PC-3 (cell line): Measurements from ENCODE around the gene ZBTB45. TPM values are rescaled to one million over a fixed set of nuclear protein-coding genes. Genes with fewer than 3 reads are reported as not detected.
A peak's percentile ranks its signal among the peaks of the same experiment; 100 is the strongest.

Source experiments
- ATAC-seq: fragments of 200-7000 bp; cut with Tn5 transposase; 2 replicates; pipeline ENCODE4 v1.9.1; 2020; ENCODE audit warnings: mild to moderate bottlenecking, moderate library complexity
- BruUV-seq: library from RNA; stranded (reverse); fragments of 400-500 nt; replicated peaks from 2 replicates; lab custom pipeline; 2021; lab: Mats Ljungman, UMichigan
- CTCF ChIA-PET: fragments of 300-600 bp; sonication (Branson Sonifier 250); formaldehyde crosslinking; loops from one replicate; lab custom pipeline; 2022; ENCODE audit warnings: antibody characterized with exemption; lab: Charles Lee
- POLR2A ChIA-PET: fragments of 300-600 bp; sonication (Branson Sonifier 250); formaldehyde crosslinking; loops from one replicate; lab custom pipeline; 2022; ENCODE audit warnings: antibody characterized with exemption; ENCODE audit not compliant: unreplicated experiment; lab: Charles Lee
- DNase-seq: peaks from one replicate; pipeline ENCODE4 v3.0.0-alpha.2; 2015
- H2AFZ ChIP-seq: fragments of 300-600 bp; sonication (generic); 2 replicates; pipeline ENCODE4 v1.6.0; 2016; ENCODE audit warnings: antibody characterized with exemption, low read length
- H3F3A ChIP-seq: fragments of 300-600 bp; sonication (generic); one replicate; pipeline ENCODE4 v1.6.0; 2017; ENCODE audit warnings: antibody characterized with exemption, low read length, control low read depth, mild to moderate bottlenecking; ENCODE audit not compliant: unreplicated experiment
- H3K27ac ChIP-seq: fragments of 300-600 bp; sonication (generic); 2 replicates; pipeline ENCODE4 v1.5.1; 2016; ENCODE audit warnings: mild to moderate bottlenecking, low read length
- H3K27me3 ChIP-seq: fragments of 300-600 bp; sonication (generic); 2 replicates; pipeline ENCODE4 v1.6.1; 2016; ENCODE audit warnings: low read length, mixed read lengths
- H3K36me3 ChIP-seq: fragments of 300-600 bp; sonication (generic); 2 replicates; pipeline ENCODE4 v1.6.1; 2016; ENCODE audit warnings: low read depth, mixed run types, low read length, mixed read lengths
- H3K4me1 ChIP-seq: fragments of 300-600 bp; sonication (generic); 2 replicates; pipeline ENCODE4 v1.5.1; 2016; ENCODE audit warnings: low read length; ENCODE audit not compliant: insufficient read depth
- H3K4me2 ChIP-seq: fragments of 300-600 bp; sonication (generic); 2 replicates; pipeline ENCODE4 v1.6.0; 2016; ENCODE audit warnings: low read length
- H3K4me3 ChIP-seq: fragments of 300-600 bp; sonication (generic); 2 replicates; pipeline ENCODE4 v1.5.1; 2016; ENCODE audit warnings: mild to moderate bottlenecking, low read length, mixed read lengths
- H3K79me2 ChIP-seq: fragments of 300-600 bp; sonication (generic); 2 replicates; pipeline ENCODE4 v1.6.1; 2017; ENCODE audit warnings: low read length, mixed read lengths
- H3K9ac ChIP-seq: fragments of 300-600 bp; sonication (generic); 2 replicates; pipeline ENCODE4 v1.6.0; 2016; ENCODE audit warnings: mild to moderate bottlenecking, low read length
- H3K9me2 ChIP-seq: fragments of 300-600 bp; sonication (generic); replicated peaks from 2 replicates; pipeline ENCODE4 v1.6.1; 2016; ENCODE audit warnings: mixed run types, low read length, mixed read lengths
- H3K9me3 ChIP-seq: fragments of 300-600 bp; sonication (generic); 2 replicates; pipeline ENCODE4 v1.6.1; 2016; ENCODE audit warnings: low read length, mixed read lengths
- H4K20me1 ChIP-seq: fragments of 300-600 bp; sonication (generic); 2 replicates; pipeline ENCODE4 v1.6.1; 2016; ENCODE audit warnings: low read length, mixed read lengths
- EZH2 ChIP-seq: fragments of 300-600 bp; sonication (generic); IDR thresholded peaks from one replicate; pipeline ENCODE4 v1.6.1; 2017; ENCODE audit warnings: antibody characterized with exemption, mild to moderate bottlenecking, low read length; ENCODE audit not compliant: unreplicated experiment
- intact Hi-C: fragments of 100-400 bp; cut with micrococcal nuclease; formaldehyde crosslinking; loops from 2 replicates; pipeline ENCODE4 v1.9.0; 2023
- total RNA-seq: library from RNA; depleted of rRNA; stranded (reverse); fragments of >200 nt; gene quantifications from 2 replicates; pipeline ENCODE4 v1.2.3, GENCODE V29; 2014
- TF ChIP-seq, protein P1 (sequence below): fragments of 300-600 bp; sonication (generic); conservative IDR thresholded peaks from 2 replicates; pipeline ENCODE4 v1.5.1; 2017; ENCODE audit warnings: antibody characterized with exemption, low read depth, mild to moderate bottlenecking, low read length

ZBTB45 gene
- total RNA-seq, 1 experiment from 2014 or later = 14.0 TPM

DNA sequence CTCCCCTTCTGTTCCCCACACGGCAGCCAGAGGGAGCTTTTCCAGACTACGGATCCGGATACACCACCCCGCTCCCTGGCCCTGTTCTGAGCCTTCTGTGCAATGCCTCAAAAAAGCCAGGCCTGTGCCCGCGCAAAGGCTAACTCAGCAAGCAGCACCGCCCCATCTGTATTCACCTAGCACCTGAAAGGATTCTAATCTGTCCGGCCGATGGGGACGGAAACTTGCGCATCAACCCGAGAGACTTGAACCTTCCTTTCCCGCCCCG is 589 bp downstream of the ZBTB45 start:
- H3K36me3 ChIP-seq = peaks cover 14% of the 10 kb centered on the region
- CTCF ChIA-PET = interaction anchor here (0.9 to 1.4 kb wide), 5 partner anchors 14 to 157 kb away, joined by 3 to 5 read pairs (median 3); partner anchors contain the start of genes CHMP2A, ZNF324B and ZNF497
- BruUV-seq = no TSS peak
- peak overlapping the region; percentile 85 for H2AFZ ChIP-seq
- no peaks in the 10 kb centered on the region for H4K20me1 ChIP-seq
- H3K9ac ChIP-seq = peak overlapping the region; percentile 94
- peak; percentile 52 for ATAC-seq
- POLR2A ChIA-PET = interaction anchor here (1.1 to 1.7 kb wide), 2 partner anchors 25 to 40 kb away, joined by 3 to 6 read pairs; partner anchors contain the start of gene TRIM28
- H3K27me3 ChIP-seq = no peaks in the 10 kb centered on the region
- no peaks in the 10 kb centered on the region for H3K9me3 ChIP-seq
- peak overlapping the region; percentile 65 for H3K27ac ChIP-seq
- peak overlapping the region; percentile 95 for H3K4me2 ChIP-seq
- H3K4me1 ChIP-seq = peaks cover 16% of the 10 kb centered on the region
- TF ChIP-seq, protein P1, sequence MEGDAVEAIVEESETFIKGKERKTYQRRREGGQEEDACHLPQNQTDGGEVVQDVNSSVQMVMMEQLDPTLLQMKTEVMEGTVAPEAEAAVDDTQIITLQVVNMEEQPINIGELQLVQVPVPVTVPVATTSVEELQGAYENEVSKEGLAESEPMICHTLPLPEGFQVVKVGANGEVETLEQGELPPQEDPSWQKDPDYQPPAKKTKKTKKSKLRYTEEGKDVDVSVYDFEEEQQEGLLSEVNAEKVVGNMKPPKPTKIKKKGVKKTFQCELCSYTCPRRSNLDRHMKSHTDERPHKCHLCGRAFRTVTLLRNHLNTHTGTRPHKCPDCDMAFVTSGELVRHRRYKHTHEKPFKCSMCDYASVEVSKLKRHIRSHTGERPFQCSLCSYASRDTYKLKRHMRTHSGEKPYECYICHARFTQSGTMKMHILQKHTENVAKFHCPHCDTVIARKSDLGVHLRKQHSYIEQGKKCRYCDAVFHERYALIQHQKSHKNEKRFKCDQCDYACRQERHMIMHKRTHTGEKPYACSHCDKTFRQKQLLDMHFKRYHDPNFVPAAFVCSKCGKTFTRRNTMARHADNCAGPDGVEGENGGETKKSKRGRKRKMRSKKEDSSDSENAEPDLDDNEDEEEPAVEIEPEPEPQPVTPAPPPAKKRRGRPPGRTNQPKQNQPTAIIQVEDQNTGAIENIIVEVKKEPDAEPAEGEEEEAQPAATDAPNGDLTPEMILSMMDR = no peak; the same call in 1 of the 2 replicates
- H3K9me2 ChIP-seq = no peaks in the 10 kb centered on the region
- peak overlapping the region; percentile 89 for H3K4me3 ChIP-seq
- intact Hi-C loops = loop anchor here (1.0 to 2.0 kb wide), 2 partner anchors 20 to 56 kb away; no protein-coding TSS in a partner anchor
- DNase-seq = peak; percentile 77
- H3K79me2 ChIP-seq = peaks cover 44% of the 10 kb centered on the region
- no peaks in the 10 kb centered on the region for H3F3A ChIP-seq

DNA sequence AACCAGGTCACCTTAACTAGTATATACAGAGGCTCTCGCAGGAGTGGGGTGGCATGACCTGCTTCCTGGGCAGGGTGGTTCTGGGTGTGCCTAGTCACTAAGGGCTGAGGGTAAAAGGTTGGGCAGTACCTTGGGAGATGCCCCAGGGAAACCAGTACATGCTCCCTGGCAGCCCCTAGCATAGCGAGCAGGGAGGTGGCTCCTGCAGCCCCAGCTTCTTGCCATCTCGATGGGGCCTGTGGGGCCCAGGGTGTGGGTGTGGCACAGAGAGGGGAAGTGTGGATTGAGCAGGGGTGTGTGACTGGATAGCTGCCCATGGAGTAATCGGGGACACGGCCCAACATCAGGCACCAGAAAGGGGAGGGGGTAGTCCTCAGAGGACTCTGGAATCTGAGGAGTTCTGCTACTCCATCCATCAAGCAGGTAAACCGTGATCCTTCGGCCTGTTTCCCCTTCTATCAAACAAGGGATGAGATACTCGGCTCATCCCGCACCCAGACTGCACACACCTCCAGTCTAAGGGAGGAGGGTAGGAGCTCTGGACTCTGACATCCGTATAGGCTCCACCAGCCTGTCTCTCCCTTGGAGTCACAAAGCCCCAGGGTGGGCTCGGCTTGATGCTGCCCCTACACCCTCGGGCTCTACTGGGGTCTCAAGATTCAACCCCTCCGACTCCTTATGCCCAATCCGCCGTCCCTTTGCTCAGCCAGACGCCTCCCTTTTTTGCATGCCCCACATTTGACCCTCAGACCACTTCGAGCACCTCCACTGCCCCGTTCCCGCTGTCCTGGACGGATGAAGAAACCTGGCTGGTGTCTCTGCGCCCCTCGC is 1.1 kb downstream of the ZBTB45 start:
- Histone ChIP-seq H3K27ac (peak overlapping the region; percentile 65), H3K79me2 (peaks cover 44% of the 10 kb centered on the region), H3K9me2 (no peaks in the 10 kb centered on the region), H3F3A (no peaks in the 10 kb centered on the region), H3K9me3 (no peaks in the 10 kb centered on the region), H3K4me3 (peak overlapping the region; percentile 89), H3K4me1 (peaks cover 16% of the 10 kb centered on the region), H4K20me1 (no peaks in the 10 kb centered on the region), H3K9ac (peak overlapping the region; percentile 94), H2AFZ (peak overlapping the region; percentile 85), H3K36me3 (peaks cover 17% of the 10 kb centered on the region), H3K4me2 (peak overlapping the region; percentile 95), H3K27me3 (no peaks in the 10 kb centered on the region)
- ATAC-seq = no peak
- ChIA-PET POLR2A (interaction anchor here (0.6 to 1.7 kb wide), 3 partner anchors 9 to 41 kb away, joined by 3 to 6 read pairs (median 4); partner anchors contain the start of gene TRIM28), CTCF (interaction anchor here (0.9 to 1.4 kb wide), 5 partner anchors 14 to 156 kb away, joined by 3 to 5 read pairs (median 3); partner anchors contain the start of genes CHMP2A, ZNF324B and ZNF497)
- no TSS peak for BruUV-seq
- TF ChIP-seq, protein P1 = peak; percentile 53; the same call in 1 of the 2 replicates
- no peak for TF ChIP-seq EZH2
- DNase-seq = peak; percentile 4
- intact Hi-C loops = loop anchor here (1.0 to 2.0 kb wide), 2 partner anchors 19 to 56 kb away; no protein-coding TSS in a partner anchor
